A673 (cell line): ENCODE results near the gene BACE2. TPM values are rescaled to one million over a fixed set of nuclear protein-coding genes. Genes with fewer than 3 reads are reported as not detected.

Experiments
- BruUV-seq: library from RNA; stranded (reverse); fragments of 400-500 nt; replicated peaks from 2 replicates; lab custom pipeline; 2021; lab: Mats Ljungman, UMichigan
- CTCF ChIA-PET: fragments of 300-600 bp; sonication (Branson Sonifier 250); formaldehyde crosslinking; loops from one replicate; lab custom pipeline; 2022; ENCODE audit warnings: antibody characterized with exemption; lab: Charles Lee
- POLR2A ChIA-PET: fragments of 300-600 bp; sonication (Branson Sonifier 250); formaldehyde crosslinking; loops from one replicate; lab custom pipeline; 2022; ENCODE audit warnings: antibody characterized with exemption; ENCODE audit not compliant: low non-redundant PET; lab: Charles Lee
- DNase-seq: peaks from one replicate; pipeline ENCODE4 v3.0.0-alpha.2; 2015; ENCODE audit warnings: low spot score
- H3K27ac ChIP-seq: fragments of 200-600 bp; sonication (generic); 2 replicates; pipeline ENCODE4 v1.5.1; 2016; ENCODE audit warnings: mixed run types, low read depth, mild to moderate bottlenecking, mixed read lengths, antibody characterized with exemption, low read length; ENCODE audit not compliant: poor library complexity, severe bottlenecking
- H3K27me3 ChIP-seq: fragments of 200-600 bp; sonication (generic); replicated peaks from 2 replicates; pipeline ENCODE4 v1.6.1; 2017; ENCODE audit warnings: mixed run types, low read depth, mild to moderate bottlenecking, mixed read lengths, antibody characterized with exemption, low read length; ENCODE audit not compliant: insufficient read depth, poor library complexity
- H3K36me3 ChIP-seq: fragments of 200-600 bp; sonication (generic); 2 replicates; pipeline ENCODE4 v1.6.1; 2016; ENCODE audit warnings: mixed run types, mild to moderate bottlenecking, mixed read lengths, antibody characterized with exemption, low read length; ENCODE audit not compliant: insufficient read depth, poor library complexity, severe bottlenecking
- H3K4me1 ChIP-seq: fragments of 200-600 bp; sonication (generic); 2 replicates; pipeline ENCODE4 v1.6.1; 2017; ENCODE audit warnings: mixed run types, mild to moderate bottlenecking, mixed read lengths, antibody characterized with exemption, low read length; ENCODE audit not compliant: insufficient read depth, poor library complexity, severe bottlenecking
- H3K4me3 ChIP-seq: fragments of 200-600 bp; sonication (generic); 2 replicates; pipeline ENCODE4 v1.5.1; 2016; ENCODE audit warnings: low read depth, mixed run types, mild to moderate bottlenecking, mixed read lengths, low read length; ENCODE audit not compliant: poor library complexity, severe bottlenecking
- H3K9me3 ChIP-seq: fragments of 200-600 bp; sonication (generic); 2 replicates; pipeline ENCODE4 v1.6.1; 2016; ENCODE audit warnings: mixed run types, low read depth, mild to moderate bottlenecking, mixed read lengths, antibody characterized with exemption, low read length; ENCODE audit not compliant: poor library complexity, severe bottlenecking
- EZH2 ChIP-seq: fragments of 200-600 bp; sonication (generic); IDR thresholded peaks from 2 replicates; pipeline ENCODE4 v1.6.1; 2017; ENCODE audit warnings: borderline replicate concordance, low read depth, mild to moderate bottlenecking, mixed read lengths, antibody characterized with exemption, low read length; ENCODE audit not compliant: poor library complexity, severe bottlenecking
- intact Hi-C: fragments of 100-400 bp; cut with micrococcal nuclease; formaldehyde crosslinking; loops from one replicate; pipeline ENCODE4 v1.10.0; 2022; ENCODE audit not compliant: unreplicated experiment
- total RNA-seq: library from RNA; stranded (reverse); gene quantifications from 2 replicates; pipeline ENCODE4 v1.2.3, GENCODE V29; 2021
- TF ChIP-seq, protein P1 (sequence below): fragments of 300-800, 200-600 bp; sonication (generic); conservative IDR thresholded peaks from 2 replicates; pipeline ENCODE4 v1.5.1; 2017; ENCODE audit warnings: low read depth, mild to moderate bottlenecking, antibody characterized with exemption, low read length, moderate library complexity, mixed read lengths

Gene BACE2
- total RNA-seq, 1 experiment from 2014 or later = 6.9 TPM

- no peak for DNase-seq
- no peak for TF ChIP-seq EZH2
- TF ChIP-seq, protein P1, sequence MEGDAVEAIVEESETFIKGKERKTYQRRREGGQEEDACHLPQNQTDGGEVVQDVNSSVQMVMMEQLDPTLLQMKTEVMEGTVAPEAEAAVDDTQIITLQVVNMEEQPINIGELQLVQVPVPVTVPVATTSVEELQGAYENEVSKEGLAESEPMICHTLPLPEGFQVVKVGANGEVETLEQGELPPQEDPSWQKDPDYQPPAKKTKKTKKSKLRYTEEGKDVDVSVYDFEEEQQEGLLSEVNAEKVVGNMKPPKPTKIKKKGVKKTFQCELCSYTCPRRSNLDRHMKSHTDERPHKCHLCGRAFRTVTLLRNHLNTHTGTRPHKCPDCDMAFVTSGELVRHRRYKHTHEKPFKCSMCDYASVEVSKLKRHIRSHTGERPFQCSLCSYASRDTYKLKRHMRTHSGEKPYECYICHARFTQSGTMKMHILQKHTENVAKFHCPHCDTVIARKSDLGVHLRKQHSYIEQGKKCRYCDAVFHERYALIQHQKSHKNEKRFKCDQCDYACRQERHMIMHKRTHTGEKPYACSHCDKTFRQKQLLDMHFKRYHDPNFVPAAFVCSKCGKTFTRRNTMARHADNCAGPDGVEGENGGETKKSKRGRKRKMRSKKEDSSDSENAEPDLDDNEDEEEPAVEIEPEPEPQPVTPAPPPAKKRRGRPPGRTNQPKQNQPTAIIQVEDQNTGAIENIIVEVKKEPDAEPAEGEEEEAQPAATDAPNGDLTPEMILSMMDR = no peak
- Histone ChIP-seq H3K9me3 (peaks cover 4% of the 10 kb centered on the region), H3K27me3 (no peaks in the 10 kb centered on the region), H3K4me1 (no peaks in the 10 kb centered on the region), H3K4me3 (no peak overlapping the region), H3K36me3 (no peaks in the 10 kb centered on the region), H3K27ac (no peak overlapping the region)
- CTCF ChIA-PET = no interaction called here
- intact Hi-C loops = no loop called here
- POLR2A ChIA-PET = no interaction called here
- BruUV-seq = no TSS peak
Observed at GRCh38 chr21:41209016-41209619, 41.2 kb downstream of the BACE2 start.

DNA sequence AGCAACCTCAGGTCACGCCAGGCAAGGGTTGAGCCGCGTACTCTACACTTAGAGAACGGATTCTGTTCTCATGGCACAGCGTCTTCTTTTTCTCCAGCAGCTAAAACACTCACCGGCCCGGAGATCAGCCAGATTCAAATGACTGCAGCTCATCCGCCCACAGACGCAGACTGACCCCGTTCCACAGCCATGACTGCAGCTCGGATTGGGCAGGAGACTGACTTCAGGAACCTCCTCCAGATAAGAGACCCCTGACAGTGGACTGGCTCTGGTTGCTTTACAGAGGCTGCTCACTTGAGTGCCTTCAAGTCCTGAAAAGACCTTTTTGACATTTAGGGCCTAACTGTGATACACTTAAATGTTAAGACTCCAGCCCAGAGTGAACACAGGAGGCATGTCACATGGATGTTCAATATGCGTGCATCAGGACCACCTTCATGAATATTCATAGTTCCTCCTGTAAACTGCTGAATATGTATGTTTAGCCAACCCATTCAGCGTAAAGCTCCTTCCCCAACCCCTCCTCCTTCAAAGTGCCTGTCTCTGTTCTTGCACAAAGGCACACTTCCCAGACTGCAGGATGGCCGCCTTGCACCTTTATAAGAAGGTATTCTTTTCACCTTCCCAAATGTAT, 42.6 kb downstream of the BACE2 start:
- no TSS peak for BruUV-seq
- intact Hi-C loops = no loop called here
- TF ChIP-seq, protein P1 = no peak
- TF ChIP-seq EZH2 = no peak
- H3K27me3 ChIP-seq = no peaks in the 10 kb centered on the region
- H3K27ac ChIP-seq = no peak overlapping the region
- peaks cover 4% of the 10 kb centered on the region for H3K9me3 ChIP-seq
- POLR2A ChIA-PET = no interaction called here
- H3K36me3 ChIP-seq = no peaks in the 10 kb centered on the region
- CTCF ChIA-PET = no interaction called here
- no peak for DNase-seq
- no peaks in the 10 kb centered on the region for H3K4me1 ChIP-seq
- no peak overlapping the region for H3K4me3 ChIP-seq

DNA sequence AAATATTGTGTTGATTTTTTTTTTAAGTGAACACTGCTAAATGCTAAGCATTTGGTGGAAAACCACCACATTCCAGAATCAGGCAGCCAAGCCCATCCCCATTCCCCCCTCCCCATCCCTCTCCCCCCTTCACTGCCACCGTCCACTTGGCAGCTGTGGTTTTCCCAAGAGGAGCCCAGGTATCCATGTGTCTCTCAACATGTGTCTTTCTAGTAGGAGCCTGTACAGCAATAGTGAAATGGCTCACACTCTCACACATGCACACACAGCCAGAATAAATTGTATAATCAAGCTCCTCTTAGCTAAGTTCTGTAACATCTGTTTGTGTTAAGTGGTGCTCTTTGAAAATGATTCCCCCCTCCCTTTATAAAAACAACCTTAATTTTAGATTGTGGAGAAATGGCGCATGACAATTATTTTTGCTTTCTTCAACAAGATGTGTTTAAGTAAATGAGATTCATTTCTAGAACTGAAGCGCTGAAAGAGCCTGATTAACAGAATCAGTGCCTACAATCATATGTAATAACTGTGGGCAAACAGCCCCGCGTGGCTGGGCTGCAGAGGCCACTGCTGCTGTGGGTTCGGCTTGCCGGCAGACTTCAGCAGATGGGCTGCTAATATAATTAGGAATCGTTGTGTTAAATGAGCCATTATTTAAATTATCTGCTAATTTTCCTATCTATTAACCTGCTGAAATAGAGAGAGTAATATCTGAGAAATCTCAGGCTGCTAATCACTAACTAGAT, 43.3 kb downstream of the BACE2 start:
- no peaks in the 10 kb centered on the region for H3K4me1 ChIP-seq
- no peak for DNase-seq
- POLR2A ChIA-PET = no interaction called here
- CTCF ChIA-PET = no interaction called here
- intact Hi-C loops = no loop called here
- H3K36me3 ChIP-seq = no peaks in the 10 kb centered on the region
- peaks cover 4% of the 10 kb centered on the region for H3K9me3 ChIP-seq
- H3K4me3 ChIP-seq = no peak overlapping the region
- TF ChIP-seq, protein P1 = no peak
- TF ChIP-seq EZH2 = no peak
- no peak overlapping the region for H3K27ac ChIP-seq
- no peaks in the 10 kb centered on the region for H3K27me3 ChIP-seq
- no TSS peak for BruUV-seq
